Mesendoderm (in vitro differentiated cells): ENCODE measurements around the gene NUBPL.
"Not testable (repeated sequence)": the region's sequence is repeated elsewhere in the genome, so short reads cannot be mapped to it uniquely, and the experiment has no call there.

Experiments
- DNase-seq: peaks from one replicate; pipeline ENCODE4 v3.0.0; 2013
- H2AK5ac ChIP-seq: 2 replicates; pipeline ENCODE4 v1.6.1; 2013; ENCODE audit warnings: low read length, inconsistent platforms
- H2BK120ac ChIP-seq: 2 replicates; pipeline ENCODE4 v1.6.1; 2013; ENCODE audit warnings: low read depth, mild to moderate bottlenecking, low read length, moderate library complexity, mixed read lengths
- H2BK15ac ChIP-seq: replicated peaks from 2 replicates; pipeline ENCODE4 v1.6.1; 2013; ENCODE audit warnings: low read depth, mild to moderate bottlenecking, moderate library complexity
- H2BK5ac ChIP-seq: 2 replicates; pipeline ENCODE4 v1.6.1; 2013; ENCODE audit warnings: low read length, inconsistent platforms
- H3K18ac ChIP-seq: 2 replicates; pipeline ENCODE4 v1.6.1; 2013; ENCODE audit warnings: mild to moderate bottlenecking, low read length, mixed read lengths
- H3K23ac ChIP-seq: one replicate; pipeline ENCODE4 v1.6.1; 2013; ENCODE audit warnings: low read length
- H3K27ac ChIP-seq: 2 replicates; pipeline ENCODE4 v1.5.1; 2013; ENCODE audit warnings: low read depth, mild to moderate bottlenecking, inconsistent platforms, low read length, moderate library complexity
- H3K27me3 ChIP-seq: 2 replicates; pipeline ENCODE4 v1.6.1; 2013; ENCODE audit warnings: low read length, control low read depth, mild to moderate bottlenecking, inconsistent platforms; ENCODE audit not compliant: insufficient read depth, poor library complexity
- H3K36me3 ChIP-seq: 2 replicates; pipeline ENCODE4 v1.6.1; 2013; ENCODE audit warnings: low read length, inconsistent platforms; ENCODE audit not compliant: control insufficient read depth, insufficient read depth
- H3K4ac ChIP-seq: one replicate; pipeline ENCODE4 v1.6.1; 2013; ENCODE audit warnings: low read depth, mild to moderate bottlenecking, low read length, moderate library complexity
- H3K4me1 ChIP-seq: 2 replicates; pipeline ENCODE4 v1.6.1; 2013; ENCODE audit warnings: low read depth, low read length, inconsistent platforms; ENCODE audit not compliant: control insufficient read depth
- H3K4me2 ChIP-seq: 2 replicates; pipeline ENCODE4 v1.6.1; 2013; ENCODE audit warnings: low read length
- H3K4me3 ChIP-seq: 2 replicates; pipeline ENCODE4 v1.5.1; 2013; ENCODE audit warnings: mild to moderate bottlenecking, low read length
- H3K56ac ChIP-seq: one replicate; pipeline ENCODE4 v1.6.1; 2013; ENCODE audit warnings: low read length
- H3K79me1 ChIP-seq: 2 replicates; pipeline ENCODE4 v1.6.1; 2013; ENCODE audit warnings: low read length, inconsistent platforms
- H3K79me2 ChIP-seq: 2 replicates; pipeline ENCODE4 v1.6.1; 2013; ENCODE audit warnings: mild to moderate bottlenecking, low read length; ENCODE audit not compliant: control insufficient read depth, insufficient read depth
- H3K9ac ChIP-seq: 2 replicates; pipeline ENCODE4 v1.6.1; 2013; ENCODE audit warnings: low read length, inconsistent platforms
- H4K5ac ChIP-seq: one replicate; pipeline ENCODE4 v1.6.1; 2013; ENCODE audit warnings: low read length
- H4K8ac ChIP-seq: one replicate; pipeline ENCODE4 v1.6.1; 2013; ENCODE audit warnings: low read depth, mild to moderate bottlenecking, control low read depth, low read length, moderate library complexity
- WGBS: extraction: QIAGEN DNeasy Blood & Tissue Kit; methylation state at CpG from one replicate; pipeline ENCODE4 v1.1.7; 2013; ENCODE audit warnings: low lambda C conversion rate, missing lambda C conversion rate; ENCODE audit not compliant: insufficient coverage; ENCODE audit errors: extremely low coverage; 5-methylcytosine and 5-hydroxymethylcytosine counted together

The NUBPL gene

GRCh38 chr14:31613188-31613587 is 52.0 kb downstream of the NUBPL start:
- no peak overlapping the region for H3K4me2 ChIP-seq
- H3K79me1 ChIP-seq, result no peaks in the 10 kb centered on the region
- WGBS, result no CpG with 5 or more reads among the region's 5 CpGs
- no peak overlapping the region for H3K9ac ChIP-seq
- H3K36me3 ChIP-seq, result no peaks in the 10 kb centered on the region
- DNase-seq, result no peak
- no peak overlapping the region for H4K5ac ChIP-seq
- no peak overlapping the region for H3K18ac ChIP-seq
- H4K8ac ChIP-seq, result no peak overlapping the region
- no peaks in the 10 kb centered on the region for H3K27me3 ChIP-seq
- no peak overlapping the region for H3K56ac ChIP-seq
- no peak overlapping the region for H3K4ac ChIP-seq
- no peak overlapping the region for H3K23ac ChIP-seq
- H2BK5ac ChIP-seq, result no peak overlapping the region
- H3K27ac ChIP-seq, result no peak overlapping the region
- H3K79me2 ChIP-seq, result no peaks in the 10 kb centered on the region
- H3K4me3 ChIP-seq, result no peak overlapping the region
- H2BK15ac ChIP-seq, result no peak overlapping the region
- no peaks in the 10 kb centered on the region for H3K4me1 ChIP-seq
- H2AK5ac ChIP-seq, result no peak overlapping the region
- H2BK120ac ChIP-seq, result no peak overlapping the region

GRCh38 chr14:31618884-31619283 is 57.7 kb downstream of the NUBPL start:
- H3K79me1 ChIP-seq, DNase-seq, H3K4me2 ChIP-seq, H3K4me3 ChIP-seq, H3K18ac ChIP-seq, H3K27ac ChIP-seq, H2BK5ac ChIP-seq, H2AK5ac ChIP-seq, H3K79me2 ChIP-seq, H4K8ac ChIP-seq, H3K4ac ChIP-seq, H3K56ac ChIP-seq, H2BK120ac ChIP-seq, H3K36me3 ChIP-seq, H3K9ac ChIP-seq, H3K23ac ChIP-seq, H4K5ac ChIP-seq, H3K4me1 ChIP-seq, H3K27me3 ChIP-seq, H2BK15ac ChIP-seq: not testable (repeated sequence)
- no CpG with 5 or more reads among the region's 2 CpGs for WGBS

GRCh38 chr14:31619440-31619839 is 58.2 kb downstream of the NUBPL start:
- Histone ChIP-seq H3K4me1 (no peaks in the 10 kb centered on the region), H3K4me2 (no peak overlapping the region), H3K27me3 (no peaks in the 10 kb centered on the region), H3K9ac (no peak overlapping the region), H3K79me2 (no peaks in the 10 kb centered on the region), H4K5ac (no peak overlapping the region), H3K79me1 (no peaks in the 10 kb centered on the region), H2AK5ac (no peak overlapping the region), H3K36me3 (no peaks in the 10 kb centered on the region), H3K4ac (no peak overlapping the region), H3K56ac (no peak overlapping the region), H2BK5ac (no peak overlapping the region), H3K23ac (no peak overlapping the region), H3K18ac (no peak overlapping the region), H4K8ac (no peak overlapping the region), H2BK15ac (no peak overlapping the region), H3K4me3 (no peak overlapping the region), H2BK120ac (no peak overlapping the region), H3K27ac (no peak overlapping the region)
- no CpG with 5 or more reads among the region's 4 CpGs for WGBS
- DNase-seq, result no peak

- not testable (repeated sequence) for H3K79me2 ChIP-seq, H2BK15ac ChIP-seq, DNase-seq, H2BK120ac ChIP-seq, H3K23ac ChIP-seq, H3K4ac ChIP-seq, H3K56ac ChIP-seq, H2BK5ac ChIP-seq, H3K9ac ChIP-seq, H3K27ac ChIP-seq, H2AK5ac ChIP-seq, H3K79me1 ChIP-seq, H3K27me3 ChIP-seq, H3K18ac ChIP-seq, H3K4me3 ChIP-seq, H3K36me3 ChIP-seq, H3K4me2 ChIP-seq, H3K4me1 ChIP-seq, H4K5ac ChIP-seq, H4K8ac ChIP-seq
- WGBS, result no CpG with 5 or more reads among the region's 10 CpGs
Observed at GRCh38 chr14:31620898-31621297, 59.7 kb downstream of the NUBPL start.

GRCh38 chr14:31622060-31622459 is 60.9 kb downstream of the NUBPL start:
- Histone ChIP-seq H3K27me3 (no peaks in the 10 kb centered on the region), H3K79me2 (no peaks in the 10 kb centered on the region), H2BK15ac (no peak overlapping the region), H3K9ac (no peak overlapping the region), H4K8ac (no peak overlapping the region), H3K79me1 (no peaks in the 10 kb centered on the region), H3K23ac (no peak overlapping the region), H3K4me2 (no peak overlapping the region), H3K4ac (no peak overlapping the region), H2BK5ac (no peak overlapping the region), H2BK120ac (no peak overlapping the region), H3K4me1 (no peaks in the 10 kb centered on the region), H4K5ac (no peak overlapping the region), H2AK5ac (no peak overlapping the region), H3K18ac (no peak overlapping the region), H3K27ac (no peak overlapping the region), H3K36me3 (no peaks in the 10 kb centered on the region), H3K56ac (no peak overlapping the region), H3K4me3 (no peak overlapping the region)
- WGBS, result no CpG with 5 or more reads among the region's 5 CpGs
- no peak for DNase-seq

DNA sequence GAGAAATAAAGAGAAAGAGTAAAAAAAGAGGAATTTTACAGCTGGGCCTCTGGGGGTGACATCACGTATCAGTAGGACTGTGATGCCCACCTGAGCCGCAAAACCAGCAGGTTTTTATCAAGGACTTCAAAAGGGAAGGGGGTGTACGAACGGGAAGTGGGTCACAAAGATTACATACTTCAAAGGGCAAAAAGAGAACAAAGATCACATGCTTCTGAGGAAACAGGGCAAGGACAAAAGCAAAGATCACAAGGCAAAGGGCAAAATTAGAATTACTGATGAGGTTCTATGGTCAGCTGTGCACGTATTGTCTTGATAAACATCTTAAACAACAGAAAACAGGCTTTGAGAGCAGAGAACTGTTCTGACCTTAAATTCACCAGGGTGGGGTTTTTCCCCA is 91.7 kb downstream of the NUBPL start:
- H3K4me1 ChIP-seq, H2AK5ac ChIP-seq: not testable (repeated sequence)
- no CpG with 5 or more reads among the region's 5 CpGs for WGBS

More for the DNA sequence above, 91.7 kb downstream of the NUBPL start:
- H3K4me2 ChIP-seq, H3K4me3 ChIP-seq, H3K79me1 ChIP-seq, H3K27ac ChIP-seq, H4K8ac ChIP-seq, H3K4ac ChIP-seq, H2BK5ac ChIP-seq, H3K23ac ChIP-seq, H2BK120ac ChIP-seq, H2BK15ac ChIP-seq, H3K36me3 ChIP-seq, H4K5ac ChIP-seq, H3K56ac ChIP-seq, H3K27me3 ChIP-seq, H3K18ac ChIP-seq, H3K79me2 ChIP-seq, H3K9ac ChIP-seq, DNase-seq: not testable (repeated sequence)
